ELR (cell line): ENCODE measurements around the gene CD24.
A peak's percentile ranks its signal among the peaks of the same experiment; 100 is the strongest.

ENCODE experiments used
- DNase-seq: peaks from one replicate; pipeline ENCODE4 v3.0.0-alpha.2; 2015; ENCODE audit warnings: low read depth

The CD24 gene

GRCh38 chr6:106967936-106968555 lies 6.5 kb downstream of the CD24 start:
- DNase-seq: no peak

- DNase-seq: no peak
Measured at GRCh38 chr6:106966671-106967640, 7.6 kb downstream of the CD24 start.

GRCh38 chr6:106966229-106966628 lies 8.3 kb downstream of the CD24 start:
- no peak for DNase-seq

GRCh38 chr6:106964954-106965353 lies 9.6 kb downstream of the CD24 start:
- DNase-seq: no peak

GRCh38 chr6:106964099-106964498 lies 10.4 kb downstream of the CD24 start:
- DNase-seq: no peak

GRCh38 chr6:106963544-106963943 lies 11.0 kb downstream of the CD24 start:
- no peak for DNase-seq

GRCh38 chr6:106961801-106962200 lies 12.7 kb downstream of the CD24 start:
- no peak for DNase-seq

GRCh38 chr6:106961136-106961535 lies 13.4 kb downstream of the CD24 start:
- no peak for DNase-seq

GRCh38 chr6:106959985-106960384 lies 14.5 kb downstream of the CD24 start:
- no peak for DNase-seq

GRCh38 chr6:106939848-106940247 lies 34.7 kb downstream of the CD24 start:
- no peak for DNase-seq

GRCh38 chr6:106939208-106939607 lies 35.3 kb downstream of the CD24 start:
- no peak for DNase-seq

- DNase-seq: peak; percentile 57
Measured at GRCh38 chr6:106927531-106928398, 46.8 kb downstream of the CD24 start.

GRCh38 chr6:106925948-106926347 lies 48.6 kb downstream of the CD24 start:
- no peak for DNase-seq

GRCh38 chr6:106924694-106925523 lies 49.6 kb downstream of the CD24 start:
- DNase-seq: no peak

- DNase-seq: no peak
Measured at GRCh38 chr6:106922626-106923025, 51.9 kb downstream of the CD24 start.
